HT1080 (cell line): ENCODE results near the gene BMAL2. TPM values are rescaled to one million over a fixed set of nuclear protein-coding genes. Genes with fewer than 3 reads are reported as not detected.

Source experiments
- DNase-seq: peaks from one replicate; pipeline ENCODE4 v3.0.0-alpha.2; 2015; ENCODE audit warnings: low read depth
- total RNA-seq: library from RNA; depleted of rRNA; stranded (reverse); fragments of >200 nt; shearing (Covaris generic); gene quantifications from 2 replicates; pipeline ENCODE4 v1.2.3, GENCODE V29; 2014

The BMAL2 gene
- total RNA-seq, 1 experiment from 2014 or later, result 66.5 TPM

- peak; percentile 14 for DNase-seq
These were observed 12.8 kb upstream of the BMAL2 start for GRCh38 chr12:27319848-27320247.

- no peak for DNase-seq
These were observed 8.1 kb upstream of the BMAL2 start for GRCh38 chr12:27324530-27324929.

- no peak for DNase-seq
These were observed 1.8 kb upstream of the BMAL2 start for GRCh38 chr12:27330846-27331245.

GRCh38 chr12:27331291-27331926, 1.2 kb upstream of the BMAL2 start:
- peak; percentile 97 for DNase-seq

DNA sequence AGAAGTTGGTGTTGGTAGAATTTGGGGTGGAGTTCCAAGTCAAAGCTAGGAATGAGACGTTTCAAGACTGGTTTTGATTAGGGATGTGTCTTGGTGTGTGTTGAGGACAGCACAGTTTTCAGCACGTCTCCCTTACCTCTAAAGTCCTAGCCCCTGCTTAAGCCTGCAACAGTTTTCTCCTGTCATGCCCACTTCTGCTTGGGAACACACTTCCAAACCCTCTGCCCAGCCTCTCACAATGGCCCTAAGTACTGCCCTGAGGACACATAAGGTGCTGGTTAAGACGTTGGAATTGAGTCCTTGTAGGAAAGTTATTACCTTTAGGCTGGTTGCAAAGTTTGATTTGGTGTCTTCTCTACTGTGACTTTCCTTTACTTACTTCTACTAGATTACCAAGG, 710 bp upstream of the BMAL2 start:
- DNase-seq, result peak; percentile 37

DNA sequence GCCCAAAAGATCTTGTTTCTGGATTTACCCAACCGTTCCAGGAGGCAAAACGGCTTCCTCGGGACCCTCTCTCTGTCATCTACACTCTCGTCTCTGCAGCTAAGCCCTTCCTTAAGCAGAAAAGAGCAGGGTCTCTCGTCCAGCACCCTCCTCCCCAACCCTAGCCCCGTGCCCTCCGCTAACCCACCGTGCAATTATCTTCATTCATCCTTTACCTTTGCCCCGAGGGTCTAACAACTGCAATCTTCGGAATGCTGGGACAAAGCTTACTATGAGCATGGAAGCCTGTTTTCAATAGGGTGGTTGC, 276 bp upstream of the BMAL2 start:
- DNase-seq, result no peak

- peak; percentile 39 for DNase-seq
These were observed 870 bp downstream of the BMAL2 start for GRCh38 chr12:27333403-27334009.

DNA sequence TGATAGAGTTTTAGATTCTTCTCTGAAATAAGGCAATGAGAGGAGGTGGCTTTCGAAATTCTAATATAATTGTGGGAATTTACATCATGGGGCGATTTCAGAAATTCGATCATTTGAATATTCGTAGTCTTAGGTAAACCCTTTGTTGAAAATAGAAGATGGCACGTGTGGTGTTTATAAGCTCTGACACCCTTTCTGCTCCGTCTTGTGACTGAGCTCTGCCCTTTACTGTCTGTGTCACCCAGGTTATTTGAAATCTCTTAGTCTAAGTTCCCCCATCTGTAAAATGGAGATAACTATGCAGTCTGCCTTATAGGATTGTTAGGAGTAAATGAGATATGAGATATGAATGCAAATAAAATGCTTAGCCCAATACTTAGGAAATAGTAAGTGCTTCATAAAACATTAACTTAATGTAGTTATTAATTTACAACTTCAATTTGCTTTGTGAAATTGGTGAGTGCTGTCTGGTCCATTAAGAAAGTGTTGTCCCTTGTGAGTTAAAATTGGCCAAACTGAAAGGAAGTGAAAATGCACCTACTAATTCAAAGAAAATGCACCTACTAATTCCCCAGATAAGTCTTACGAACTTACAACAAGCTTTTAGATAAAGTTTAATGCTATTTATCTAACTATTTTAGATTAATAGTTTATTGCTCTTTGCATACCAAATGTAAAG, 1.5 kb downstream of the BMAL2 start:
- peak; percentile 13 for DNase-seq

DNA sequence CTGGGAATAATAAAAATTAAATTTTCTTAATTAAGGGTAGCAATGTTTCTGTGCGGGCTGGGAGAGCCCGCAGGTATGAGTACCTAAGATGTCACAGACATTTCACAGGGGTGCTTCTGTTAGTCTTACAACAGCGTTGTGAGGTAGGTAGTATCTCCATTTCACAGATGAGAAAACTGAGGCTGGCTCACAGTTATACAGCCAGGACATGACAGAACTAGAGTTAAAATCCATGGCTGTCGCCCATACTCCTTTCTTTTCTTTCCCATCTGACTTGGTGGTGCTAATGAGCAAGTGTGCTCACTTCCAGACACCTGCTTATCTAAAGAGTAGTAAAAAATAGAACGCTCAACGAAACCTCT, 2.1 kb downstream of the BMAL2 start:
- DNase-seq, result no peak

GRCh38 chr12:27335364-27336281, 3.0 kb downstream of the BMAL2 start:
- no peak for DNase-seq

- no peak for DNase-seq
These were observed 3.6 kb downstream of the BMAL2 start for GRCh38 chr12:27336282-27336653.

- DNase-seq, result no peak
These were observed 4.7 kb downstream of the BMAL2 start for GRCh38 chr12:27337376-27337775.

GRCh38 chr12:27338473-27338872, 5.8 kb downstream of the BMAL2 start:
- no peak for DNase-seq

DNA sequence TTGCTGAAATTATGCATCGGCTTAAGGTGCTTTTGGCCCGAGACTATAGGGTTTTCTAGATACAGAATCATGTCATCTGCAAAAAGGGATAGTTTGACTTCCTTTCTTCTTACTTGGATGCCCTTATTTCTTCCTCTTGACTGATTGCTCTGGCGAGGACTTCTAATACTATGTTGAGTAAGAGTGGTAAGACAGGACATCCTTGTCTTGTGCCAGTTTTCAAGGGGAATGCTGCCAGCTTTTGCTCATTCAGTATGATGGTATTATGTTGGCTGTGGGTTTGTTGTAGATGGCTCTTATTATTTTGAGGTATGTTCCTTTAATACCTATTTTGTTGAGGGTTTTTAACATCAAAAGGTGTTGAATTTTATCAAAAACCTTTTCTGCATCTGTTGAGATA, 8.3 kb downstream of the BMAL2 start:
- DNase-seq, result peak; percentile 11

- DNase-seq, result peak; percentile 25
These were observed 9.9 kb downstream of the BMAL2 start for GRCh38 chr12:27342536-27342935.

DNA sequence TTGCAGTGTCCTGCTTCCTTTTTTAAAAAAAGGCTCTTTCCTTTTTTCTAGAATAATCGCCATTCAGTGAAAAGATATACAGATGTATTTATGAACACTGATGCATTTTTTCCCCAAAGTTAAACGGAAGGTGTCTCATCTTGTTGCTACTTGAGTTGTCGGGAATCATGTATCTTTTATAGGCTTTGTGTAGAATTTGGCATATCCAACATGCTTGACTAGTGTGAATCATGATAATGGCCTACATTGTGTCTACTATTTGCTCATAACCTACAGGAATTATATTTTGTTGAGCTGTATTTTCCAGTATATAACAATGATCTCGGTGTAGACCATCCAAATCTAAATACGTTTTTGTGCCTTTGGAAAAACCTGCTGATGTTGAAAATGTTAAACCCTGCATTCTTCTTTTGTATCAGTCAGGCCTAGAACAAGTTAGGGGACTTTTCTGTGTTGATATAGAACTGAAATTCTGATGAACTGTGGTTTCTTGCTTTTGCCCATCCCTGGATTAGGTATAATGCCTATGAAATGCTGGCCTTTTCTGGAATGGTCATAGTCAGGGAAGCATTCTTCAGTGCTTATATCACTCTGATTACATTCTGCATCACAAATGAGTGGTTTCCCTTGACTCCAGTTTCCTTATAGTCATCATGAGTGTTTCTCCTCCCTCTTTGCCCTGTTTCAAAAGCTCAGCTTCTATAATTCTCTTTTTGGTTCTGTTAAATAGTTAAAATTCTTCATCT, 10.8 kb downstream of the BMAL2 start:
- DNase-seq, result peak; percentile 91

GRCh38 chr12:27344246-27344645, 11.6 kb downstream of the BMAL2 start:
- DNase-seq, result no peak

DNA sequence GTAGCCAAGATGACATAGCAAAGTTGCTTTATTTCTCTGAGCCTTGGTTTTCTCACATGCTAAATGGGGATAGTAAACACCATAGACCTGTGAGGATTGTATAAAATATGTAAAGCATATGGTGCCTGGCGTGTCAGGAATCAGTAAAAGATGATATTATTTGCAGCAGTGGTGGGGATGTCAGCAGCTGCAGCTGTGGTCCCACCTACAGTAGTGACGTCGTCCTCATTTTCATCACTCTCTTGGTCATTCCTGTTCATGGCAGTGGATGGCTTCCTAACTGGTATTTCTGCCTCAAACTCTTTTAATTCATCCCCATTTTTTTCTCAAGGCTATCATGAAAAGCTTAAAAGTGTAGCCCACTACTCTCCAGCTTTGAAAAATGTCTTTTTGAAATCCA, 12.1 kb downstream of the BMAL2 start:
- DNase-seq, result no peak

DNA sequence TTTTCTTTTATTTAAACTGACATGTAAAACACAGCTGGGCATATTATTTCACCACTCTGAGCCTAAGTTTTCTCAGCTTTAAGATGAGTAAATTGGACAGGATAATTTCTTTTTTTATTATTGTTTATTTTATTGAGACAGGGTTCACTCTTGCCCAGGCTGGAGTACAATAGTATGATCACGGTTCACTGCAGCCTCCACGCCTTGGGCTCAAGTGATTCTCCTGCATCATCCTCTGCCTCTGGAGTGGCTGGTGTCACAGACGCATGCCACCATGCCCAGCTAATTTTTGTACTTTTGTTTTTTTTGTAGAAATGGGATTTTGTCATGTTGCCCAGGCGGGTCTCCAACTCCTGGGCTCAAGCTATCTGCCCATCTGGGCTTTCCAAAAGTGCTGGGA, 12.7 kb downstream of the BMAL2 start:
- DNase-seq, result no peak

- no peak for DNase-seq
These were observed 15.1 kb downstream of the BMAL2 start for GRCh38 chr12:27347779-27348178.

- no peak for DNase-seq
These were observed 18.8 kb downstream of the BMAL2 start for GRCh38 chr12:27351476-27351875.
